ENCODE measurements around the gene HELZ.

DNA sequence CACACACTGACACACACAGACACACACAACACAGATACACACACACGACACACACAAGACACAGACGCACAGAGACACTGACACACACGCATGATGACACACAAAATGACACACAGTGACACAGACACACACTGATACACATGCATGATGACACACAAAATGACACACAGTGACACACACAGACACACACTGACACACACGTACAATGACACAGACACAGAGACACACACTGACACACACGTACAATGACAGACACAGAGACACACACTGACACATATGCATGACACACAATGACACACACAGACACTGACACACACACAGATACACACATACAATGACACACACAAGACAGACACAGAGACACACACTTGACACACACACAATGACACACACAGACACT lies 190.4 kb downstream of the HELZ start:
- TF ChIP-seq, protein P1, sequence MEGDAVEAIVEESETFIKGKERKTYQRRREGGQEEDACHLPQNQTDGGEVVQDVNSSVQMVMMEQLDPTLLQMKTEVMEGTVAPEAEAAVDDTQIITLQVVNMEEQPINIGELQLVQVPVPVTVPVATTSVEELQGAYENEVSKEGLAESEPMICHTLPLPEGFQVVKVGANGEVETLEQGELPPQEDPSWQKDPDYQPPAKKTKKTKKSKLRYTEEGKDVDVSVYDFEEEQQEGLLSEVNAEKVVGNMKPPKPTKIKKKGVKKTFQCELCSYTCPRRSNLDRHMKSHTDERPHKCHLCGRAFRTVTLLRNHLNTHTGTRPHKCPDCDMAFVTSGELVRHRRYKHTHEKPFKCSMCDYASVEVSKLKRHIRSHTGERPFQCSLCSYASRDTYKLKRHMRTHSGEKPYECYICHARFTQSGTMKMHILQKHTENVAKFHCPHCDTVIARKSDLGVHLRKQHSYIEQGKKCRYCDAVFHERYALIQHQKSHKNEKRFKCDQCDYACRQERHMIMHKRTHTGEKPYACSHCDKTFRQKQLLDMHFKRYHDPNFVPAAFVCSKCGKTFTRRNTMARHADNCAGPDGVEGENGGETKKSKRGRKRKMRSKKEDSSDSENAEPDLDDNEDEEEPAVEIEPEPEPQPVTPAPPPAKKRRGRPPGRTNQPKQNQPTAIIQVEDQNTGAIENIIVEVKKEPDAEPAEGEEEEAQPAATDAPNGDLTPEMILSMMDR (IDR thresholded peaks at IDR 0.05; ENCODE audit: extremely low read depth in 1 of 2, insufficient read depth in 1 of 2, low read depth in 1 of 2, low read length in 2 of 2): no peak
- no peak for TF ChIP-seq EZH2 (IDR thresholded peaks at IDR 0.05; ENCODE audit: borderline replicate concordance, low read depth, low read length, severe bottlenecking)
- no peak for TF ChIP-seq POLR2AphosphoS5 (IDR thresholded peaks at IDR 0.05; ENCODE audit: insufficient read depth, low read depth, low read length)
- TF ChIP-seq POLR2A (IDR thresholded peaks at IDR 0.05; ENCODE audit: low read depth, low read length): no peak
- no peak for TF ChIP-seq MAX (IDR thresholded peaks at IDR 0.05; ENCODE audit: insufficient read depth, insufficient read length)
- TF ChIP-seq MYC (IDR thresholded peaks at IDR 0.05; ENCODE audit: low read depth, low read length): no peak
